SKM-1 (cell line): ENCODE measurements around the gene PPP1R3E.
"Not testable (repeated sequence)": the region's sequence is repeated elsewhere in the genome, so short reads cannot be mapped to it uniquely, and the experiment has no call there.

Experiments used
- DNase-seq: peaks from one replicate; lab custom pipeline; 2025; ENCODE audit not compliant: unreplicated experiment; lab: John Stamatoyannopoulos, UW

PPP1R3E gene

DNA sequence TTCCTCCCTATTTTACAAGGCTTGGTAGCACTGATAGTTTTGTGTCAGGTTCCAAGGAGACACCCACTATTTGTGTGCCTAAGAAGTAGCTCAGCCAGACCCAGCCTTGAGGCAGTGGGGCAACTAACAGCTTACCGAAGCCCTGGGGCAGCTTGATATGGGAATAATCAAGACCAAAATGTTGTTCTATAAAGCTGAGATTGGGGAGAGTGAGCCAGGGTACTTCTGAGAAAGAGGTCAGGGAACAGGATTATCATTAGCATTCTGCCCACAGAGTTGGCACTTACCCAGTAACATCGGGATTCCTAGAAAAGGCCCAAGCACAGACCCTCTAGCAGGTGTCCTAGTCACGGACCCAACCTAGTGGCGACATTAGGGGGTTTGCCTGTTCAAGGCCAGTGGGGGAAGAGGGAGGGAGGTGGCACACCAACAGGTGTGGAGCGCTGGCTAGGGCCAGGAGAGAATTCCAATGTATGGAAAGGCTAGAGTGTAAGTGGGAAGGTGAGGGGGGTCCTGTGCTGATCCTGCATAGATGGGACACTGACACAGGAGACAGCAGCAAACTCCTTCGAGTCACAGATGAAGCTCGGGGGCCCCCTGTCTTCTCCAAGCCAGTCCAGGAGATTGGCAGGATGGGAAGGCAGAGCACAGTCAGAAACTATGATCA, 4.9 kb downstream of the PPP1R3E start:
- DNase-seq, result no peak

DNA sequence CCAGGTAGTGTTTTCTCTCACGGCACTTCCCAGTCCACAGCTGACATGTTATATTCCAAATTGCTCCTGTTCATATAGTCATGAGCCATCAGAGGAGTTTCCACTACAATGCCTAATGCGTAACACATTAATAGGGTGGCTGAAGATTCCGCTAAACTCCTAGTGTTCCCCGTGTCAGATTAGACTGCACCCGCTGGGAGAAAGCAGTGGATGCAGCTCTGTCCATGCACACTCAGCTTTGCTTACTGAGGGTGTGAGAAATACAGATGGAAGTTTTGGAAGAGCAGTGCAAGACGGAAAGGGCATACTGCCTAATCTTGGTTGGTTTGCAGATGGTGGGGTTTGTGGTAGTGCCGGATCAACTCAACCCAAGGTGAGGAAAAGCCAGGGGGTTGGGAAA, 5.6 kb downstream of the PPP1R3E start:
- DNase-seq, result no peak

DNA sequence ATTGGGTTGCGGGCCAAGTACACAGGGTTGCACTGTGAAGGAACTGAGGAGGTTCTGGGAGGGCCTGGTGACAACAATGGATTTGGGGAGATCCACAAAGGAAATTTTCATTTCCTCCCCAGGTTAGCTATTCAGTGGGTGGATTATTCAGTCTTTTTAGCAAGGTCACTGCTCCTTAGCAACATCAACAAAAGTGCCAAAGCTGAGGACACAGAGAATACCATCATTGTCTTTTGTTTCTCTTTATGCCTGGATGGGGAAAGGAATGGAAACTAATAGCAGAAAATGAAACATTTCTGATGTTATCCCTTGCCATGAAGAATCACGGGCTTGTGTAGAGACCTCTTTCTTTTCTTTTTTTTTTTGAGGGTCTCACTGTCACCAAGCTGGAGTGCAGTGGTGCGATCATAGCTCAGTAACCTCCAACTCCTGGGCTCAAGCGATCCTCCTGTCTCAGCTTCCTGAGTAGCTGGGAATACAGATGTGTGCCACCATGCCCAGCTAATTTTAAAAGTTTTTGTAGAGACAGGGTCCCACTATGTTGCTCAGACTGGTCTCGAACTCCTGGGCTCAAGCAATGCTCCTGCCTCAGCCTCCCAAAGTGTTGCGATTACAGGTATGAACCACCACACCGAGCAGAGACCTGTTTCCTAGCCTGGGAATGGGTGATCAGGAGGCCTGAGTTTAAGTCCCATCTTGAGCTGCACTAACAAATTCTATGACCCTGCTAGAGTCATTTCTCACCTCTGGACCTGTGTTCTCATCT, 6.5 kb downstream of the PPP1R3E start:
- DNase-seq, result no peak

DNA sequence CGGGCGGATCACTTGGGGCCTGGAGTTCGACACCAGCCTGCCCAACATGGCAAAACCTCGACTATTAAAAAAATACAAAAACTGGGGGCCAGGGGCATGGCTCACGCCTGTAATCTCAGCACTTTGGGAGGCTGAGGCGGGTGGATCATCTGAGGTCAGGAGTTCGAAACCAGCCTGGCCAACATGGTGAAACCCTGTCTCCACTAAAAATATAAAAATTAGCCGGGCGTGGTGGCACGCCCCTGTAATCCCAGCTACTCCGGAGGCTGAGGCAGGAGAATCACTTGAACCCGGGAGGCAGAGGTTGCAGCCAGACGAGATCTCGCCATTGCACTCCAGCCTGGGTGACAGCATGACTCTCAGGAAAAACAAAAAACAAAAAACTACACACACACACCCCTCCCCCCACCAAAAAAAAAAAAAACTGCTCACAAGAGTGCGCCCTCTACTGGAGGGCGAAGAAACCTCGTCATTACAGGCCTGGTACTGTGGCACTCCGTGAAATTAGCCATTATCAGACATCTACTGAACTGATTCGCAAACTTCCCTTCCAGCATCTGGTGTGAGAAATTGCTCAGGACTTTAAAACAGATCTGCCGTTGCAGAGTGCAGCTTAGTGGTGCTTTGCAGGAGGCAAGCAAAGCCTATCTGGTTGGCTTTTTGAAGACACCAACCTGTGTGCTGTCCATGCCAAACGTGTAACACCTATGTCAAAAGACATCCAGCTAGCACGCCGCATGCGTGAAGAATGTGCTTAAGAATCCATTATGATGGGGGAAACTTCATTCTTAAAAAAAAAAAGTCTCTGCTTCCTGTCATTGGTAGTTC, 7.7 kb downstream of the PPP1R3E start:
- peak; percentile 19 for DNase-seq

DNA sequence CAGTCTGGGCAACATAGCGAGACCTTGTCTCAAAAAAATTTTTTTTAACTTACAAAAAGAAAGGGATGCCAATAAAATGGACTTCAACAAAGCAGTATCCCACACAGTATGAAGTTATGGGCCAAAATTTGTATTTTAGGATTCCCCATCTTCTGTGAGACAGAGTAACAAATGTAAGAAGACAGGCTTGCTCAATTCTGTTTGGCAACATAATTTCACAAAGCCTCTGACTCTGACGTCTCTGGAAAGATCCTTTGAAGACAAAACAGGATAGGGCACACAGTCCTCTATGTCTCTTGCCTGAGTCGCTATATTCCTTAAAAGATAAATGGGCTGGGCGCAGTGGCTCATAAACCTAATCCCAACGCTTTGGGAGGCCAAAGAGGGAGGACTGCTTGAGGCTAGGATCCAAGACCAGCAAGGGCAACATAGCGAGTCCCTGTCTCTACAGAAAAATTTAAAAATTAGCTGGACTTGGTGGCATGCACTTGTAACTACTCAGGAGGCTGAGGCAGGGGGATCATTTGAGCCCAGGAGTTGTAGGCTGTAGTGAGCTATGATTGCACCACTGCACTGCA, 15.7 kb downstream of the PPP1R3E start:
- DNase-seq, result no peak

DNA sequence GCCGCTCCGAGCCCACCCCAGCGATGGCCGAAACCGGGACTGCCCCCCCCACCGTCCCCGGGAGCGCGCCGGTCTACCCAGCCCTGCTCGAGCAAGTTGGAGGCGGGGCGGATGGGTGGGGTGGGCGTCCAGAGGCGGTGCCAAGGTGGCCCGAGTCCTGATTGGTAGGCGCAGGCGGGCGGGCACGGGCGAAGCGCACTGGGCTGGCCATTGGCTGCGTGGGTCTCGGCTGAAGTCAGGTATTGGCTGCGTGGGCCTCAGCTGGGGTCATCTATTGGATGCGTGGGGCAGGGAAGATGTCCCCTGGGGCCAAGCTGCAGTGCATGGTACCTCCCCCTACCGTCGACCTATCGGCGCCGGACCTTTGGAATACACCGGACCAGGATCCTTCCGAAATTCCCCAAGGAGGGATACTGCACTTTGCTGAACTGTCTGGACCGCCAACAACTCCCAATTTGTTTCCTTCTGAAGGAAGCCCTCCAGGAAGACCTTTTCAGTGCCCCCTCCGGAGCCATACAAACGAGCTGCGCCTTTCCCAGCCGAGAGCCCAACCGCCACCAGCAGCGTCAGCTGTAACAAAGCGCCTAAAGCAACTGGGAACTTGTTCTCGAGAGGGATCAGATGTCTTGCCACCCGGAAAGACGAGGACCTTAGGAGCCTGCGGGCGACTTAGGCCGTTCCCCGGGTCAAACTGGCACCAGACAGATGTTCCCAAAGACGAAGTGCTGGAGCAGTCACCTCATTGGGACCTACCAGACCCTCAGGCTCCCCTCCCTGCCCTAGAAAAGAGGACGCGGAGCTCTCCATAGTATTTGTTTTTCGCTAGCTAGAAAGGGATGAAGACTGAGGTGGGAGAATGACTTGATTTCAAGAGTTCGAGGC, 16.4 kb downstream of the PPP1R3E start, which contains the start of gene HOMEZ:
Gene HOMEZ, minus strand, starts transcription at position 113 of the 882 bp plus-strand sequence. CDS start 180 bp downstream, outside the sequence.
- peak; percentile 22 for DNase-seq

DNA sequence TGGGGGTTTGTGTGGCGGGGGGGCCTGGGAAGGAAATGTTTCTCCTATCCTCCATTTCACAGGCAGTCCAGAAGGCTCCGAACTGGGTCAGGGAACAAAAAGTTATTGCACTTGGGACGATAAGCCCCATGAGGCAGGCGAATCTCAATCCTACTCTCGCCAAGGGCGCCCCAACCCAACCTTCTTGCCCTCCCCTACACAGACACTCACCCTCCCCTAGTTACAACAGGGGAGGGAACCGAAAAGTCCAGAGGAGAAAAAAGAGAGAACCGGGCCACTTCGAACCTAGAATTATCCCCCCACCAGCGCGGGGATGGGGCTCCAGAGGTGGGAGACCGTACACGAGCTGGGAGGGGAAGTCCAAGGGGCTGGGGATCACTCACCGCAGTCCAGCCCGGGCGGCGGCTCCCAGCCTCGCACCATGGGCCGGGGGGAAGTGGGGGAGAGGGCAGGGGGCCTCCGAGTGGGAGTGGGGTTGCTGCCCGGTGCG, 17.1 kb downstream of the PPP1R3E start:
- no peak for DNase-seq

DNA sequence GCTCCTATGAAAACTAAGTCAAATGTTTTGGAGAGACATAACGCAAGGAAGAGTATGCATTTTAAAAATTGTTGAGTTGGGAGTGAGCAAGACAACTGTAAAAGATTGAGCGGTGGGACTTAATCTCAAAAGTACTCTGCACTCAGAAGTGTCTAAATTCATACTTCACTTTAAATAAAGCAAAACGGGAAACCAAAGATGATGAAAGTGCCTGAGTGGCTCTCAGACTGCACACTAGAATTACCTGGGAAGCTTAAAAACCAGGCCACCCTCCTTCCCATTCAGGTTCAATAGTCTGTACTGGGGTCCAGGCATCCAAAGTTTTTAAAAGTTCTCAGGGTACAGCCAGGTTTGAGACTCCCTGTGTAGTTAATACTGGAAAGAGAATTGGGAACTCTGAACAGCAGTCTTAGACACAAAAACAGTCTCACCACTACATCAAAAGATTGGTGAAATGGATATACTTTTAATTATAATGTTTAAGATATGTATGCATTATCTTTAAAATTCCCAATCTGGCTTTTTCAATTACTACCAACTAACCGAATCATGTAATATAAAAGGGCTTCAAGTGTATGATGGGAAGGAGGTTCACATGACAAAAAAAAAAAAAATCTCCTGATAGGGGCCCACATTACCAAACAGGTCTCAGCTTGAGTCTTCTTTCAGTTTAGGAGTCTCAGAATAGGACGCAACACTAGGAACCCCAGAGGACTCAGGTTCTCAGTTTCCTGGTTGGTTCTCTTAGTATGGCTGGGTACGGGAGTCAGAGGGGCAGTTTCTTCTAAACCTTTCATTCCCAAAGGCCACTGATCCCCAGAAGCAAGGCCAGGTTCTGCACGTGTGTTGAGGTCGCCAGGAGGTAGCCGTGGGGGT, 17.8 kb downstream of the PPP1R3E start:
- DNase-seq, result no peak

DNA sequence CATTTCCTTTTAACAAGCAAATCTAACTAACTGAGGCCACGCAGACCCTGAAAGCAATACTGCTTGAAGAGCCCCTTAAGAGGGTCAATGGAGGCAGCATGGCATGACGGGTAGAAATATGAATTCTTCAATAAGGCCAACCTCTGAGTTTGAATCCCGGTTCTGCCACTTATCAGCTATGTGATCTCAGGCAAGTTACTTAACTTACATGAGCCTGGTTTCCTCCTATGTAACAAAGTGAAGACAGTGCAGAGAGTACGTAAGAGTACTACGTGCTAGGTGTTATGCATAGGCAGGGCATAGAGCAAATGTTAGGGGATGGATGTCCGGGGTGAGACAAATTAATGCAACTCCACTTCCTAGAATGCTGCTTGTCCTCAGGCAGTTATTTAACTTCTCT, 21.4 kb downstream of the PPP1R3E start:
- no peak for DNase-seq

DNA sequence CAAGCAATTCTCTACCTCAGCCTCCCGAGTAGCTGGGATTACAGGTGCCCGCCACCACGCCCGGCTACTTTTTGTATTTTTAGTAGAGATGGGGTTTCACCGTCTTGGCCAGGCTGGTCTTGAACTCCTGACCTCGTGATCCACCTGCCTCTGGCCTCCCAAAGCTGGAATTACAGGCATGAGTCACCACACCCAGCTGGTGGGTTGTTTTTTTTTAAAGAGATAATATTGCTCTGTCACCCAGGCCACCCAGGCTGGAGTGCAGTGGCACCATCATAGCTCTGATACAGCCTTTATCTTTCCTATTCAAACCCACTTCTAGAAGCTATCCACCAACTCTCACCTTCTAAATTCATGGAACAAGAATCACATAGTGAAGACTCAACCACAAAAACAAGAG, 24.7 kb downstream of the PPP1R3E start:
- not testable (repeated sequence) for DNase-seq

DNA sequence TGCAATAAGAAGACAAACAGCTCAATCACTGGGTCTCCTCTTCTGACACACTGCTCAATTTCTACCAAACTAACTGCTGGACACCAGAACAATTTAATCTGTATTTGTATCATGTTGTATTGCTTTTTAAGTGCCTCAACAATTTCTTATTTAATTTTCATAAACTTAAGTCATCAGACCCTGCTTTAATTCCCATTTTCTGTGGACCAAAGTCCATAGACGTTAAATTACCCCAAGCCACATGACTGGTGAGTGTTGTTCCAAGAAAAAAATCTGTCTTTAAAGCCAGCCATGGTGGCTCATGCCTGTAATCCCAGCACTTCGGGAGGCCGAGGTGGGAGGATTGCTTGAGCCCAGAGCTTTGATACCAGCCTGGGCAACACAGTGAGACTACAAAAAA, 25.5 kb downstream of the PPP1R3E start:
- no peak for DNase-seq

DNA sequence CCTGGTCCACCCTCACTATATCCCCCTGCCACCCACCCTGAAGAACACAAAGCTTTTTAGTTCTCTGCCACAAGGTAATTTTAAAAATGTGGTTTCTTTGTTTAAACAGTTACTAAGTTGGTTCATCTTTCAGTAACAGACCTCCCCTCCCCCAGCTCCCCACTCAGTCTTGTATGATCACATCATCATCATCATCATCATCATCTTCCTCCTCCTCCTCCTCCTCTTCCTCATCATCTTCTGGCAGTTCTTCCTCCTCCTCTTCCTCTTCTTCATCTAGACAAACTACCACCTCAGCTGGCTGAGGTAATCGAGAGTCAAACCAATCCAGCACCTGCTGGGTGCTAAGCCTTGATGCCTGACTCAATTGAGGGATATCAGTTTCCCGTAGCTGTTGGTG, 27.2 kb downstream of the PPP1R3E start:
- no peak for DNase-seq

DNA sequence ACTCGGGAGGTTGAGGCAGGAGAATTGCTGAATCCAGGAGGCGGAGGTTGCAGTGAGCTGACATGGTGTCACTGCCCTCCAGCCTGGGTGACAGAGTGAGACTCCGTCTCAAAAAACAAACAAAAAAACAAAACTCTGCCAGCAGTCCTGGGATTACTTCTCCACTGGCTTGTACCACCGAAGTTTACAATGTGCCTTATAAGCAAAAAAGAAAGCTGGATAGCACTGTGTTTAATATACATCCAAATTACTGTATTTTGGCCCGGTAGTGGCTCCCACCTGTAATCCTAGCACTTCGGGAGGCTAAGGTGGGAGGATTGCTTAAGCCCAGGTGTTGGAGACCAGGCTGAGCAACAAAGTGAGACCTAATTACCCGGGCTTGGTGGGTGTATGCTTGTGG, 33.5 kb downstream of the PPP1R3E start:
- DNase-seq, result no peak

DNA sequence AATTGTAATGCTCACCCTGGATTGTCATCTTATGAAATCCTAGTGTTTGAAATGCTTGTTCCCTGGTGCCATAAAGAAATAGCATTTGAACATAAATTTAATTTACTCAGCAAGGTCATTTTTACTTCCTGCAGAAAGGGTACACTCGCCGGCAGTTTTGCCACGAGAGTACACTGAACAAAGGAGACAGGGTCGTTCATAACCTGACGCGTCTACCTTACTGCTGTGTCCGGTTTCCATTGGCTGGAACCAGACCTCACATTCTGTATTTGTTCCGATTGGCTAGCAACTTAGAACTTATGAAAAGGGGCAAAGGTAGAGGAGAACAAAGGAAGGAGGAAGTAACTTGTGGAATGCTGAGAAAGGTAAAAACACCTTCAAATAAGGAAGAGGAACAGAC, 41.8 kb downstream of the PPP1R3E start:
- DNase-seq, result not testable (repeated sequence)

DNA sequence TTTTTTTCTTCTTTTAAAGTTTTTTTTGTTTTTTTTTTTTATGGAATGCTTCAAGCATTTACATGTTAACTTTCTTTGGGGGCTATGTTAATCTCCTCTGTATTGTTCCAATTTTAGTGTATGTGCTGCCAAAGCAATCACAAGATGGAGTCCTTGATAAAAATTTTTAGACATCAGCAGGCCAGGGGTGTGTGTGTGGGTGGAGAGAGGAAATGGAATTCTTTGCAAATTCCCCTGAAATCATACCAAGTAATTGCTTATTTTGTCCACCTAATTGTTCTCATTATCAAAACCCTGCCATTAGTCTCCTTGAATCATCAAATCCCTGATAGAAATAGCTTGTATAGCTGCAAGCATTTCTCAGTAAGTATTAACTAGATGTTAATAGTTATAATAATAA, 43.2 kb downstream of the PPP1R3E start:
- no peak for DNase-seq

DNA sequence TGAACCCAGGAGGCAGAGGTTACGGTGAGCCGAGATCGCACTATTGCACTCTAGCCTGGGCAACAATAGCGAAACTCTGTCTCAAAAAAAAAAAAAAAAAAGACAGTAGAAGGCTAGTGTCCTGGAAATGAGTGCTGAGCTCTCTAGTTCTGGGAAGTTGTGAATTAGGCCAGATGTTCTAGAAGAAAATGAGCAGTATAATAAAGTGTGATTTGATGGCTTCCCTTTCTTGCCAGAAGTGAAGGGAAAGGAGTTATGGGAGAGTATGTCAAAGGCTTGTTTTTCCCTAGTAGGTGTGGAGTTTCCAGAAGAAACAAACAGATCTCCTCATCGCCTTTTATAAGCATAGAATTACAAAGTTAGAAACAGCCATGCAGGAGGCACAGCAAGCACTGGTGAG, 44.4 kb downstream of the PPP1R3E start:
- DNase-seq, result no peak

DNA sequence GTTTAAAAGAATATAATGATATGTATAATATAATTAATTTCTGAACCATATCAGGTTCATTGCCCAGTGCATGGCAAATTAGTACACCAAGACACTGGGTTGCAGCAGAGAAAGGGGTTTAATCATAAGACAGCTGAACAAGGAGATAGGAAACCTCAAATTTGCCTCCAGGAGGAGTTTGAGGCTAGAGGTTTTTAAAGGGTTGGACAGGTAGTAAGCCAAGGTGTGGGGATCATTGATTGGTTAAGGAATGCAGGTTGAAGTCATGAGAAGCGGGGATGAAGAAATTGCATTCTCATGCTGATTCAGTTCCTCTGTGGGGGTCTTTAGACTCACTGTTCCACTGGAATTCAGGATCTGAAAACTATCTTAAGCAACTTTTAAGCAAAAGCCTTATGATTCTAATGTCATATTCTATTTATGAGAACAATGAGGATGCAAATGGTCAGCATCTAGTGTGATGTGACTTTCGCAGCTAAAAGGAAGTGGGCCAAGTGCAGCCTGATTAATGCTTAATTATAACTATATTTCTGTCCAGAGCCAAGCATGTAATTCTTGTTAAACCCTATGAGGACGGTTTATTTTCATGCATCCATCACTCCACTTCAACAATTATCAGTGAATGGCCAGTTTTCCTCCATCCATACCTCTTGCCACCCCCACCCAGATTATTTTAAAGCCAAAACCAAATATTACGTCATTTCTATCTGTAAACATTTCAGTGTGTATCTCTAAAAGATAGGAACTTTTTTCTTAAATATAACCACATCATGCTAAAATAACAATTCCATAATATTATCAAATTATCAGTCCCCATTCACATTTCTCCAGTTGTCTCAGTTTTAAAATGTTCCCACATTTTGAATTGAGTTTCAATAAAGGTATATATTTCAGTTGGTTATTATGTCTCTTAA, 50.0 kb downstream of the PPP1R3E start:
- DNase-seq, result no peak

DNA sequence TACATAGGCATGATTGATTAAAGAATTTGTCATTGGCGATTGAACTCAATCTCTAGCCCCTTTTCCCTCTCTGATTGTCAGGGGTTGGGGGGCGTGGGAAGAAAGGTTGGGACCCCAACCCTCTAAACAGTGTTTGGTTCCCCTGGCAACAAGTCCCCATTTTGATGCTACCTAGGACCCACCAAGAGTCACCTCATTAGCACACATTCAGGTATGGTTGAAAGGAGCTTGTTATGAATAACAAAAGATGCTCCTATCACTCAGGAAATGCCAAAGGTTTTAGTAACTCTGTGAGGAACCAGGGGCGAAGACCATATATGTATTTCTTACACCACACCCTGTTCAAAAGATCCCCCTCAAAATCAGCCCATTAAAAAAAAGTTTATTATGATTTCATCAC, 50.7 kb downstream of the PPP1R3E start:
- no peak for DNase-seq
